Skeletal muscle tissue (tissue), 4 donors: ENCODE data around the gene GRAMD1A. TPM values are rescaled to one million over a fixed set of nuclear protein-coding genes. Genes with fewer than 3 reads are reported as not detected.

ENCODE experiments used
- H3K27ac ChIP-seq: one replicate; pipeline ENCODE4 v1.7.0; 2013; ENCODE audit warnings: mild to moderate bottlenecking, low read depth, low read length, inconsistent platforms
- H3K27me3 ChIP-seq, 3 donors: one replicate each; pipeline ENCODE4 v1.7.0; 2013; ENCODE audit warnings: low read length in 3 of 3; ENCODE audit not compliant: control insufficient read depth in 3 of 3, insufficient read depth in 3 of 3
- H3K36me3 ChIP-seq, 3 donors: one replicate each; pipeline ENCODE4 v1.7.0; 2013; ENCODE audit warnings: low read length in 3 of 3; ENCODE audit not compliant: control insufficient read depth in 3 of 3, insufficient read depth in 3 of 3
- H3K4me1 ChIP-seq, 3 donors: one replicate each; pipeline ENCODE4 v1.7.0; 2013; ENCODE audit warnings: low read length in 3 of 3, mild to moderate bottlenecking in 3 of 3; ENCODE audit not compliant: control insufficient read depth in 3 of 3, insufficient read depth in 3 of 3
- H3K4me3 ChIP-seq, 3 donors: one replicate each; pipeline ENCODE4 v1.7.0; 2013; ENCODE audit warnings: low read length in 3 of 3
- H3K9ac ChIP-seq, 3 donors: one replicate each; pipeline ENCODE4 v1.7.0; 2013; ENCODE audit warnings: low read length in 3 of 3, mild to moderate bottlenecking in 3 of 3, moderate library complexity in 2 of 3, low read depth in 1 of 3
- H3K9me3 ChIP-seq, 3 donors: one replicate each; pipeline ENCODE4 v1.7.0; 2013; ENCODE audit warnings: low read length in 3 of 3; ENCODE audit not compliant: control insufficient read depth in 3 of 3
- total RNA-seq: library from RNA; depleted of rRNA; stranded (reverse); fragments of >200 nt; gene quantifications from one replicate; pipeline ENCODE4 v1.2.3, GENCODE V29; 2014
- donor health status: Osteomylitis.

GRAMD1A gene
- total RNA-seq, 1 donor from 2014 or later = 17.7 TPM

DNA sequence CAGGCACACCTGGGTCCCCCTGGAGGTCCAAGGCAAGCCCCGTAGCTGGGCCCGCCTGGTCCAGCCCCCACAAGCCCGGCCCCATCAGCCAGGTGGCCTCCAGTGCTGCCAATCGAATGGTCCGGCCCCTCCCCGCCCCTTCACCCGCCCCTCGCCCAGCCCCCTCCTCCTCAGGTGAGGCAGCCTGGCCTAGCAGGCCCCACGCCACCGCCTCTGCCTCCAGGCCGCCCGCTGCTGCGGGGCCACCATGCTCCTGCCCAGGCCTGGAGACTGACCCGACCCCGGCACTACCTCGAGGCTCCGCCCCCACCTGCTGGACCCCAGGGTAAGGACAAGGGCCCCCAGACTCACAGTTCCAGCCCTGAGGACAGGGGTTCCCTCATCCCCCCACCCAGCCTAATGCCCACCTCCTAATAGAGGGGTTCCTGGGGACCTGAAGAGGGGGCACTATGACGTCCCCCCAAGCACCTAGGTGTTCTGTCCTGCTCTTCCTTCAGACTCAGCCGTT is 41.5 kb downstream of the GRAMD1A start, which contains the start of gene HPN:
Gene HPN, plus strand, starts transcription at position 174 of the 508 bp plus-strand sequence. CDS start 786 bp downstream, outside the sequence.
- H3K27ac ChIP-seq = peak within 1 kb of the TSS; percentile 96

GRCh38 chr19:35042056-35042730 is 42.1 kb downstream of the GRAMD1A start:
- no peaks in the 10 kb centered on the region for H3K27me3 ChIP-seq
- H3K36me3 ChIP-seq = peaks cover 4 to 8% (median 7%) of the 10 kb centered on the region in 3 donors
- peak overlapping the region in 1 of 3 donors; percentile 6 for H3K4me3 ChIP-seq
- H3K4me1 ChIP-seq = peaks cover 57 to 87% (median 81%) of the 10 kb centered on the region in 3 donors
- H3K9ac ChIP-seq = peak overlapping the region; percentile 70 to 85 (median 71)
- peak overlapping the region; percentile 96 for H3K27ac ChIP-seq
- no peaks in the 10 kb centered on the region for H3K9me3 ChIP-seq

More for the DNA sequence above, 41.5 kb downstream of the GRAMD1A start, which contains the start of gene HPN:
- Histone ChIP-seq H3K9me3 (no peaks in the 10 kb centered on the region), H3K27me3 (no peaks in the 10 kb centered on the region), H3K4me1 (peaks cover 61 to 90% (median 85%) of the 10 kb centered on the region in 3 donors), H3K4me3 (peak within 1 kb of the TSS; percentile 46 to 52 (median 46)), H3K36me3 (peaks cover 9 to 12% (median 10%) of the 10 kb centered on the region in 3 donors), H3K9ac (peak within 1 kb of the TSS; percentile 77 to 85 (median 83))

- Histone ChIP-seq H3K4me3 (no peak overlapping the region), H3K27me3 (no peaks in the 10 kb centered on the region), H3K36me3 (peaks cover 2 to 8% (median 4%) of the 10 kb centered on the region in 3 donors), H3K4me1 (peaks cover 49 to 84% (median 79%) of the 10 kb centered on the region in 3 donors), H3K27ac (peak overlapping the region; percentile 96), H3K9ac (peak overlapping the region in 1 of 3 donors; percentile 85), H3K9me3 (no peaks in the 10 kb centered on the region)
Observed at GRCh38 chr19:35042954-35043604, 43.0 kb downstream of the GRAMD1A start.

DNA sequence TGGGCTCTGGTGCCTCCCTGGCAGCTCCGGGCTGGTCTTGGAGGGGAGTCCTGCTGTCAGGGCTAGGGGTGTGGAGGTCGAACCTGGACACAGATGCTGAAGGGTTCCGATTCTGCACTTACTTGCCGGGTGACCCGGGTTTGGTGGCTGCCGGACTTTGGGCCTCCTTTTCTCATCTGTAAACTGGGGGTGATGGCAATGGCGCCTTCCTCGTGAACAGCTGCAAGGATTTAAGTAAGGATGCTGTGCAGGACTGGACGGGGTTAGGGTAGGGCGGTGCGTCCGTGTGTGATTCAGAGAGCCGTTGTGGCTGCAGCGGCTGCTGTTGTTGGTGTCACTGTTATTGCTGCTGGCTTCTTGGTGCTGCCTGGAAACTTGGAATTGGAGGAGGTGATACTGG is 43.8 kb downstream of the GRAMD1A start:
- H3K4me3 ChIP-seq = peak overlapping the region in 1 of 3 donors; percentile 41
- no peaks in the 10 kb centered on the region for H3K9me3 ChIP-seq
- H3K27me3 ChIP-seq = no peaks in the 10 kb centered on the region
- peak overlapping the region in 1 of 3 donors; percentile 85 for H3K9ac ChIP-seq
- peak overlapping the region; percentile 96 for H3K27ac ChIP-seq
- peaks cover 48 to 81% (median 76%) of the 10 kb centered on the region in 3 donors for H3K4me1 ChIP-seq
- H3K36me3 ChIP-seq = peaks cover 1 to 5% (median 1%) of the 10 kb centered on the region in 3 donors

- peak overlapping the region in 1 of 3 donors; percentile 85 for H3K9ac ChIP-seq
- no peaks in the 10 kb centered on the region for H3K27me3 ChIP-seq
- peaks cover 49 to 81% (median 76%) of the 10 kb centered on the region in 3 donors for H3K4me1 ChIP-seq
- no peaks in the 10 kb centered on the region for H3K9me3 ChIP-seq
- H3K36me3 ChIP-seq = no peaks in the 10 kb centered on the region
- peak overlapping the region; percentile 29 for H3K27ac ChIP-seq
- peak overlapping the region in 1 of 3 donors; percentile 41 for H3K4me3 ChIP-seq
Observed at GRCh38 chr19:35044317-35045117, 44.4 kb downstream of the GRAMD1A start.

GRCh38 chr19:35045667-35046300 is 45.7 kb downstream of the GRAMD1A start:
- no peaks in the 10 kb centered on the region for H3K36me3 ChIP-seq
- no peak overlapping the region for H3K27ac ChIP-seq
- H3K27me3 ChIP-seq = no peaks in the 10 kb centered on the region
- peaks cover 42 to 68% (median 68%) of the 10 kb centered on the region in 3 donors for H3K4me1 ChIP-seq
- H3K9me3 ChIP-seq = no peaks in the 10 kb centered on the region
- no peak overlapping the region for H3K4me3 ChIP-seq
- no peak overlapping the region for H3K9ac ChIP-seq

GRCh38 chr19:35046461-35046860 is 46.3 kb downstream of the GRAMD1A start:
- Histone ChIP-seq H3K27me3 (no peaks in the 10 kb centered on the region), H3K9me3 (no peaks in the 10 kb centered on the region), H3K36me3 (no peaks in the 10 kb centered on the region), H3K4me3 (no peak overlapping the region), H3K4me1 (peaks cover 37 to 64% (median 62%) of the 10 kb centered on the region in 3 donors), H3K9ac (no peak overlapping the region), H3K27ac (no peak overlapping the region)

- no peaks in the 10 kb centered on the region for H3K36me3 ChIP-seq
- H3K27ac ChIP-seq = peak overlapping the region; percentile 80
- H3K9me3 ChIP-seq = no peaks in the 10 kb centered on the region
- peaks cover 28 to 51% (median 48%) of the 10 kb centered on the region in 3 donors for H3K4me1 ChIP-seq
- peak overlapping the region in 2 of 3 donors; percentile 62 to 66 for H3K4me3 ChIP-seq
- H3K27me3 ChIP-seq = no peaks in the 10 kb centered on the region
- H3K9ac ChIP-seq = peak overlapping the region; percentile 45 to 86 (median 81)
Observed at GRCh38 chr19:35048911-35049411, 48.8 kb downstream of the GRAMD1A start.

- H3K9ac ChIP-seq = peak overlapping the region in 2 of 3 donors; percentile 61 to 86
- no peaks in the 10 kb centered on the region for H3K9me3 ChIP-seq
- H3K27ac ChIP-seq = peak overlapping the region; percentile 80
- no peaks in the 10 kb centered on the region for H3K36me3 ChIP-seq
- peaks cover 25 to 46% (median 44%) of the 10 kb centered on the region in 3 donors for H3K4me1 ChIP-seq
- H3K4me3 ChIP-seq = peak overlapping the region; percentile 59 to 66 (median 62)
- H3K27me3 ChIP-seq = no peaks in the 10 kb centered on the region
Observed at GRCh38 chr19:35049456-35049855, 49.3 kb downstream of the GRAMD1A start.
